Fibroblast of skin of left biceps (primary cell): ENCODE measurements around the gene MESP2.
A peak's percentile ranks its signal among the peaks of the same experiment; 100 is the strongest.
"Not testable (repeated sequence)": the region's sequence is repeated elsewhere in the genome, so short reads cannot be mapped to it uniquely, and the experiment has no call there.

Experiments used
- DNase-seq, 2 experiments: peaks; one replicate each; pipeline ENCODE4 v3.0.0-alpha.2; 2013; ENCODE audit warnings: low read depth in 2 of 2

Gene MESP2

DNA sequence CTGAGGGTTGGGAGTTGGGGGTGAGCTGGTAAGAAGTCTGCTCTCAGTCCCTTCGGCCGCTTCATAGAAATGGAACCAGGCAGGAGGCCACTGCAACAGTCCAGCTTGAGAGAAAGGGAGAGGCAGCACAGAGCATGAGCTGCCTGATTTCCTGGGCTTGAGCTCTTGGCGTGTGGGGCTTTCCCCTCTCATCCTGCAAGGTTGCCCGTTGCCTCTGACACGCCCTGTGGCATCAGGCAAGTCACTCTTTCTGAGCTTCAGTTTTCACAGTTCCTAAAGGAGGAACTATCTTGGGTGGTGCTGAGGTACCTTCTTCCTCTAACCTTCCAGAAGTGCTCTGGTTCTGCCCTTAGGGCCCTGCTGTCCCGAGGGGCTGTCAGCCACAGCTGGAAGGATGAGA is 4.9 kb downstream of the MESP2 start:
- no peak for DNase-seq

DNA sequence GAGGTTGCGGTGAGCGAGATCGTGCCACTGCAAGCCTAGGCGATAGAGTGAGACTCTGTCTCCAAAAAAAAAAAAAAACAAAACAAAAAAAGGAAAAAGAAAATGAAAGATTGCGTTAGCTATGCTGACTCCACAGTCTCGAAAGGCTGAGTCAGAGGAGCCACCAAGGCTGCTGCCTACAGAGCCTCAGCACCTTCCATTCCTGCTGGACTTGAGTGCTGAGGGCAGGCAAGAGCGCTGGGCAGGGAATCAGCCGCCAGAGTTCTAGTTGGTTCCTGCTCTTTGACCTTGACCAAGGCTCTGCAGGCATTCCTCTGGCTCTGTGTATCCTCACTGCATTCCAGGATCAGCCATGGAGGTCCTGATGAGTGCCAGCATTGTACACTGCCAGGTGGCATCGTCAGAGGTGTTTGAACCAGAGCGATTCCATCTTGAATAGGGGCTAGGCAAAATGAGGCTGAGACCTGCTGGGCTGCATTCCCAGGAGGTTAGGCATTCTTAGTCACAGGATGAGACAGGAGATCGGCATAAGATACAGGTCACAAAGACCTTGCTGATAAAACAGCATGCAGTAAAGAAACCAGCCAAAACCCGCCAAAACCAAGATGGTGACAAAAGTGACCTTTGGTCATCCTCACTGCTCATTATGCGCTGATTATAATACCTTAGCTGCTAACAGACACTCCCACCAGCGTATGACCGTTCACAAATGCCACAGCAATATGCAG is 5.9 kb downstream of the MESP2 start:
- DNase-seq: no peak

GRCh38 chr15:89782619-89782950 is 6.5 kb downstream of the MESP2 start:
- not testable (repeated sequence) for DNase-seq

GRCh38 chr15:89783111-89783860 is 7.2 kb downstream of the MESP2 start:
- no peak for DNase-seq

- DNase-seq: no peak
Observed at GRCh38 chr15:89783861-89784685, 7.9 kb downstream of the MESP2 start.

DNA sequence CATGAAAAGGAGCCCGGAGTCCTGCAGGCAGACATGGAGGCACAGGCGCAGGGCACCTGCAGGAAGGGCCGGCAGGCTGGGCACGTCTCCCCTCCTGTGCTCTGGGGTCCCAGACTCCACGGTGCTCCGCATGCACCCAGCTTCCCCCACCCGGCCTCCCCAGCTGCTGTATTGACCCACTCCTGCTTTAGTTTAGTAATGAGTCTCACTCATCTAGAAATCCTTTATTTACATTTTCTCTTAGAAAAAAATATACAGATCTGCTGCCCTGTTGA is 8.5 kb downstream of the MESP2 start:
- no peak for DNase-seq

DNA sequence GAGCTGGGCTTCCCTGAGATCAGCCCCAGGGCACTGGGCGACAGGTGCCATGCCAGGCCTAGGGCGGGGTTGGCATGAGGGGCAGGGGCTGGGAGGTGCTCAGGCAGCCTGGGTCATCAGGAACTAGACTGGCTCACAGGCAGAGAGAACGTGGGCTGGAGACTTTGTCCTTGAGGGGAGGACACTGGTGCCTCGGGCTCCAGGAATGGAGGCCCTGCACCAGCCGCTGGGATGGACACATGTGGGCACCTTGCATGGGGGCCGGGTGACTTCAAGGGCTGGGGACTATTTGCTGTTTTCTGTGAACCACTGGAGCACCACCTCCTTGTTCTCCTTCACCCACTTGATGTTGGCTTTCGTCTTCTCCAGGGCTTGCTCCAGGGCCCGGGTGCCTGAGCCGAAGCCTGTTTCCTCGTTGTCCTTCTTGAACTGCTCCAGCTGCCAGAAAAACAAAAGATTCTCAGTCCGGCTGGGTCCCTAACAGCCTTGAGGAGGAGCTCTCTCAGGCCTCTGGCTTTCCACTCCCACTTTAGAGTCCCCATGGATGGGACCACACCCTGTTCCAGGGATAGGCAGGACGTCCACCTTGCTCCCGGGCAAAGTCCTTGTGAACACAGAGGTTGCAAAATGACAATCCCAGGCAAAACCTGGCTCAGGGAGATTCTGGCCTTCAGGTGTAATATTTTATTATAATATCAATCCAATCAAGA is 9.1 kb downstream of the MESP2 start:
- DNase-seq: no peak

DNA sequence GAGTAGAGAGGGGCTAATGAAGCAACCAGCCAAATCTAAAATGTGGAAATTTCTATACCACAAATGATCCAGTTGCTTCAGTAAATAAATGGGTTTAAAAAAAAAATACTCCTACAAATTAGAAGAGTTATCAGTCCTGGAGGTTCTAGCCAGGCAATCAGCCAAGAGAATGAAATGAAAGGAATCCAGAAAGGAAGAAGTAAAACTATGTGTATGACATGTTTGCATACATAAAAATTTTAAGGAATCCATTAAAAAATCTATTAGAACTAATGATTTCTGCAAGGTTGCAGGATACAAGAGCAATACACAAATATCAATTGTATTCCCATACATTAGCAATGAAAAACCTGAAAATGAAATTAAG is 9.6 kb downstream of the MESP2 start:
- peak; percentile 61 to 63 for DNase-seq

GRCh38 chr15:89787944-89788343 is 11.8 kb downstream of the MESP2 start:
- no peak for DNase-seq

DNA sequence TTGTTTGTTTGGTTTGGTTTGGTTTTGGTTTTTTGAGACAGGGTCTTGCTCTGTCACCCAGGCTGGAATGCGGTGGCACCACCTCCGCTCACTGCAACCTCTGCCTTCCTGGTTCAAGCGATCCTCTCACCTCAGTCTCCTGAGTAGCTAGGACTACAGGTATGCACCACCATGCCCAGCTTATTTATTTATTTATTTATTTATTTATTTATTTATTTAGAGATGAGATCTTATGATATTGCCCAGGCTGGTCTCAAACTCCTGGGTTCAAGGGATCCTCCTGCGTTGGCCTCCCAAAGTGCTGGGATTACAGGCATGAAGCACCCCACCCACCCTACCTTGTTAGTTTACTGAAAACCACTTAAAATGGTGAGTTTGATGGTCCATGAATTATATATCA is 12.5 kb downstream of the MESP2 start:
- not testable (repeated sequence) for DNase-seq

DNA sequence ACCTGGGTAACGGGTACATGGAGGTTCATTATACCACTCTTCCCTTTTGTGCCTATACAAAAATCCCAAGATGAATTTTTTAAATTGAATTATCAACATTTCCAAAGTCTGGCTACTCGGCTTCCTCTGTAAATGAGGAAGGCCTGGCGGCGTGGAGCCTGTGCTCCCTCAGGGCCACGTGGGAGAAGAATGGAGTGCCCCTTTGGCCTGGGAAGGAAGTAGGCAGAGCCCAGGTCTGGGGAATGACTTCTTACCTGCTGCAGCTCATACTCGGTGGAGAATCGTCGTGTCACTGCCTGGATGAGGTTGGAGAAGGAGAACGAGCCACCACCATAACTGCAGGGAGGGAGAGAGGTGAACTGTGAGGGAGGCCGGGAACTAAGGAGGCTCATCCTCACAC is 14.1 kb downstream of the MESP2 start:
- no peak for DNase-seq

DNA sequence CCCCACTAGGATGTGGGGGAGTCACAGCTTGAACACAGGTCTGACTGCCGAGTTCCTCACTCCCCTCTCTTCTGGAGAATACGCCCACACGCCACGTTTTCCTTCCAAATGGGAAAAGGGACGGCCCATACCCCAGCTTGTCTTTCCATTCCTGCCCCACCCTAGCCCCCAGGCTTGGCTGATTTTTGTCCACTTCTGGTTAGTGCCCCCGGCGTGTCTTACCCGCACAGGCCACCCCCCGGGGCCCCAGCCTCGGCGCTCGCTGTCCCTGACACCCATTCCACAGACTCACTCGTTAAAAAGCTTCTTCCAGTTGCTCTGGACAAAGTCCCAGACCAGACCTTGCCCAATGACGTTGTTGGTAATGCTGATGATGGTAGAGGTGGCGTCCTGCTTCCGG is 14.5 kb downstream of the MESP2 start:
- DNase-seq: no peak

- no peak for DNase-seq
Observed at GRCh38 chr15:89792106-89792805, 16.1 kb downstream of the MESP2 start.

DNA sequence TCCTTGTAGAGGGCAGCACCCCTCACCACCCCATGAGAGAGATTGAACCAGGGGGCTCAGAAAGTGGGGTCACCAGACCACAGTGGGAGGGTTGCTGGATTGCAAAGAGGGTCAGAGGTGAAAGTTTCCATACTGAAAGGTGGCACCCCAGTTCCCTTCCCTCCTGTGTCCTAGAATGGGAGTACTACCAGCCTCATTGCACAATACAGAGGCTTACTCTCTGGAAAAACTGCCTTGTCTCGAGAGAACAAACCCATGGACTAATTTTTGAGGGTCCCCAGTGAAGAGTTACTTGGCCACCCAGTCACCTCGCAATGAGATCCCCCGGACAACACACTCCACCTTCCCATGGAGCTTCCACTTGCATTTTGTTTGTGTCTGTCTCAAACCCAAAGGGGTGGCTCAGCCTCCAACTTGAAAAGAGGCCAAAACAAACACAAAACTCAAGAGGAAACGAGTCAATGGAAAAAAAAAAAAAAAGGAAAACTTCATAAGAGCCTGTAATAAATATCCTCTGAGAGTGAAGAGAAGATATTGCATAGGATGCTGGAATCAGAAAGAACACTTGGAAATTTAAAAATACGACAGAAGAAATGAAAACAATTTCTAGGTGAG is 18.6 kb downstream of the MESP2 start:
- no peak for DNase-seq

DNA sequence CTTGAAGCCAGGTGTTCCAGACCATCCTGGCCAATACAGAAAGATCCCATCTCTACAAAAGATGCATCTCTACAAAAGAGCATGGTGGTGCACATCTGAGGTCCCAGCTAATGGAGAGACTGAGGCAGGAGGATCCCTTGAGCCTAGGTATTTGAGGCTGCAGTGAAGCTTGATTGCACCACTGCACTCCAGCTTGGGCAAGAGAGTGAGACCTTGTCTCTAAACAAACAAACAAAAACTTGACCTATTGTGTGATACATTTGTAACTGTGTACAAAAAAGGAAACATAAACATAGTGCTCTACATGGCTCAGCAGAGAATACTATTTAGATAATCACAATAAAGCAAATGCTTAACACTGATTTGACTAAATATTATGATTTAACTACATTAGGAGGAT is 19.9 kb downstream of the MESP2 start:
- no peak for DNase-seq

DNA sequence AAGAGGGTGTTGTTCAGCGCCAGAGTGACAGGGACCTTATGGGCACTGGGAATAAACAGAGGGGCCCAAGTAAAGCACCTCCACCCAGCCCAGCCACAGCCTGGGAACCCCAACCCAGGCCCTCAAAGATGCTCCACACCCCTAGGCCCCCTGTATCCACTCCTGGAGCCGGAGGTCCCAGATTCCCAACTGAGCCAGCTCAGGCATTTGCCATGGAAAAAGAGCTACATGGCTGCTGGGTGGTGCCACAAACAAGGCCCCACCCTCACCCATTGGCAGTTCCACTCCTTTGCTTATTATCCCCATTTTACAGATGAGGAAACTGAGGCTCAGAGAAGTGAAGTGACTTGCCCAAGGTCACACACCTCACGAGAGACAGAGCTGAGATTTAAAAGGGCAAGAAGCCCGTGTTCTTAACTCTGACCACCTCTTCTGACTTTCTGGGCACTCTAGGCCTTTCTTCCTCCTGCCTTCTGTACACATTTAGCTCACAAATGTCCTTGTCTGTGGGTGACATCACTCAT is 21.6 kb downstream of the MESP2 start:
- no peak for DNase-seq

DNA sequence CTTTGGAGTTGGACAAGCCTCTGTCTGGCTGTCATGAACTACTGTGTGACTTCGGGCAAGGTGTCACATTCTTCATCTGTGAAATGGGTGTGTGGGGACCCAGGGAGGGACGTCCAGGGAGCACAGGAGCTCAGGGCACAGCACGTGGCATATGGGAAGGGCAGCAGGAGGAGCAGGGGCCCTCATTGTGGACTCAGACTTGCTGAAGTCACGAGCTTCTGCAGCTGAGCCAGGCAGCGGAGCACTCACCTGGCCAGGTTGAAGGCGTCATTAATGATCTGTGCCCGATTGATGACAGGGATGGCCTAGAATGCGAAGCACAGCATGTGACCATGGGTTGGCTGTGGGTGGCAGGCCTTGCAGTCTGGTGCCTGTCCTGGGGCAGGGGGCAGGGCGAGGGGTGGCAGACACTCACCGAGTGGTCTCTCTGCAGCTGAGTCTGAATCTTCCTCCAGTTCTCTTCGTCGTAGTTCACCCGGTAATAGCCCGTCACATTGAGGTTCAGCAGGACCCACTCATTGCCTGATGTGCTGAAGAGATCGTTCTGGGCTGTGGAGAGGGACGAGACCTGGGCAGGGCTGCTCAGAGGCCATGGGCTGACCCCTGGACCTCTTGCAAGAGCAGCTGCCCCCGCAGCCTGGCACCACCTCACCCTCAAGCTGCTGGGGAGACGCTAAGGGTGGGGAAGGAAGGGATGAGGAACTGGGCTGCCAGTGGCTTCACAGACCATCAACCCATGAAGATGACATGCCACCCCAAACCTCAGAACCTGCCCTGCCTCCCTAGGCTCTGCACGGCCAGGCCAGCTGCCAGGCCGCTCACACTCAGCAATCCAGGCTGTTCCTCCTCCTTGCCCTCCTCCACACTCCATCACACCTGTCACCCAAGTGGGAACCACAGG is 23.1 kb downstream of the MESP2 start:
- DNase-seq: no peak

DNA sequence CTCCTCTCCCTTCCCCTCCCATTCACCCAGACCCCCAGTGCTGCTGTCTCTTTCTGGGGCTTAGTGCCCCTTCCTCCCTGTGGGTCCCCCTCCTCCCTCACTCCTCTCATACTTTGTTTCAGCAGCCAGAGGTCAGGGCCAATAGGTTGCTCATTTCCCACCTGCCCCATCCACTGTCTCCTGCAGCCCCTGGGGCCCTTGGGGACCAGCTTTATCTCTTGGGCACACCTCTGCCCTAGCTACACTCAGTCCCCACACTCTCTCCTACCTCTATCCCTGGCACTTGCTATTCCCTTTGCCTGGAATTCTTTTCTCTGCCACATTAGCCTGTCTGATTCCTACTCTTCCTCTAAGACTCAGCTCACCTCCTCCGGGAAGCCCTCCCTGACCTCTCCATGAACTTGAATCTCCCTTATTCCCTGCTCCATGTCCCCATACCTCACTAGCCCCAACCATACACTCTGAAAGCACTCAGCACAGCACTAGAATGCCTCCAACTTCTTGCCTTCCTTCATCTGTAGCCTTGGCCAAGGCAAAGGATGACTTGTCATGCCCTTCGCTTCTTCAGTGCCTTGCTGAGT is 23.9 kb downstream of the MESP2 start:
- no peak for DNase-seq

- DNase-seq: no peak
Observed at GRCh38 chr15:89801471-89802195, 25.5 kb downstream of the MESP2 start.
